Measurements from ENCODE around the gene RPS6KA4.

RPS6KA4 gene

DNA sequence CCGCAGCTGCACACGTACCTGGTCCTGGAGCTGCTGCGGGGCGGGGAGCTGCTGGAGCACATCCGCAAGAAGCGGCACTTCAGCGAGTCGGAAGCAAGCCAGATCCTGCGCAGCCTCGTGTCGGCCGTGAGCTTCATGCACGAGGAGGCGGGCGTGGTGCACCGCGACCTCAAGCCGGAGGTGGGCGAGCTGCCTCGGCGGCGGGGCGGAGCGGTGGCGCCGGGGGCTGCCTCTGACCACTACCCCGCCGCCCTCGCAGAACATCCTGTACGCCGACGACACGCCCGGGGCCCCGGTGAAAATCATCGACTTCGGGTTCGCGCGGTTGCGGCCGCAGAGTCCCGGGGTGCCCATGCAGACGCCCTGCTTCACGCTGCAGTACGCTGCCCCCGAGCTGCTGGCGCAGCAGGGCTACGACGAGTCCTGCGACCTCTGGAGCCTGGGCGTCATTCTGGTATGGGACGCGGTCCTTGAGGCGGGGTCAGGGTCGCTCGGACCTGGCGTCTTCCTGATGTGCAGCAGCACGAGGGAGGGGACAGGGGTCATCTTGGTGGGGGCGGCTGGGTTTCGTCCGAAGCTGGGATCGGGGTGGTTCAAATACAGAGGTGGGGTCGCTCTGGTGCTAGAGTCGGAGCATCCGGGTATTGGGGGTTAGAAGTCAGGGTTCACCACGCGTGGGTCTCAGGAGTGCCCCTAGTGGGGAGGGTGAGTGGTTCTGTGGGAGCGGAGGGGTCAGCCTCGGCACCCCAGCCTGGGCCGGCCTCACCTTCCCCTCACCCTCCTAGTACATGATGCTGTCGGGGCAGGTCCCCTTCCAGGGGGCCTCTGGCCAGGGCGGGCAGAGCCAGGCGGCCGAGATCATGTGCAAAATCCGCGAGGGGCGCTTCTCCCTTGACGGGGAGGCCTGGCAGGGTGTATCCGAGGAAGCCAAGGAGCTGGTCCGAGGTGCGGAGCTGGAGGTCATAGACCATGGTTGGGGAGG, 10.8 kb downstream of the RPS6KA4 start:
- no peak for DNase-seq

DNA sequence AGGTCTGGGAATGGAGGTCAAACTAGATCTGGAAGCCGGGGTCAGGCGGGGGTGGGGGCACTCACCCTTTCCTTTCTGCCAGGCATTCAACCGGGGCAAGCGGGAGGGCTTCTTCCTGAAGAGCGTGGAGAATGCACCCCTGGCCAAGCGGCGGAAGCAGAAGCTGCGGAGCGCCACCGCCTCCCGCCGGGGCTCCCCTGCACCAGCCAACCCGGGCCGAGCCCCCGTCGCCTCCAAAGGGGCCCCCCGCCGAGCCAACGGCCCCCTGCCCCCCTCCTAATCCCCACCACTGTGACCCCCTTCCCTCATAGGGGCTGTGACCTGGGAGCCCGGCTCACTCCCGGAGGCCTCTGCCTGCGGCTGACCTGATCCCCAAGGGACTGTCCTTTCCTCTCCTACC, 12.2 kb downstream of the RPS6KA4 start:
- no peak for DNase-seq

GRCh38 chr11:64372021-64372420, 13.1 kb downstream of the RPS6KA4 start:
- no peak for DNase-seq

GRCh38 chr11:64372802-64373597, 14.0 kb downstream of the RPS6KA4 start:
- DNase-seq: peak; percentile 95 to 98

GRCh38 chr11:64373598-64373974, 14.6 kb downstream of the RPS6KA4 start:
- no peak for DNase-seq

DNA sequence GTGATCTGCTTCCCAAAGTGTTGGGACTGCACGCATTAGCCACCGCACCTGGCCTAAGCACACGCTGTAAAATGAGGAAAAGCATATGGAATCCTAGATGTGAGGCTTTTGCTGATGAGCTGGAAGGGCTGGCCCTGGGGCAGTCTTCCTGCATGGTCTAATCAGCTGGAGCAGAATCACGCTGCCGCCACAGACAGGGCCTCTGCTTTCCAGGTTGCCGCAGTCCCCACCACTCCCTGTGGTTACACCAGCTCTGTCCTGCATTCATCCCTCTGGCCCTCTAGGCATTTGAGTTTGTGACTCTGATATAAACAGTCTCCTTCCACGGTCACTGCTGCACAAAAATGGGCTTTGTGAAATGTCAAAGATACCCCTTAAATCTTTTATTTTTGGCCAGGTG, 17.1 kb downstream of the RPS6KA4 start:
- no peak for DNase-seq

DNA sequence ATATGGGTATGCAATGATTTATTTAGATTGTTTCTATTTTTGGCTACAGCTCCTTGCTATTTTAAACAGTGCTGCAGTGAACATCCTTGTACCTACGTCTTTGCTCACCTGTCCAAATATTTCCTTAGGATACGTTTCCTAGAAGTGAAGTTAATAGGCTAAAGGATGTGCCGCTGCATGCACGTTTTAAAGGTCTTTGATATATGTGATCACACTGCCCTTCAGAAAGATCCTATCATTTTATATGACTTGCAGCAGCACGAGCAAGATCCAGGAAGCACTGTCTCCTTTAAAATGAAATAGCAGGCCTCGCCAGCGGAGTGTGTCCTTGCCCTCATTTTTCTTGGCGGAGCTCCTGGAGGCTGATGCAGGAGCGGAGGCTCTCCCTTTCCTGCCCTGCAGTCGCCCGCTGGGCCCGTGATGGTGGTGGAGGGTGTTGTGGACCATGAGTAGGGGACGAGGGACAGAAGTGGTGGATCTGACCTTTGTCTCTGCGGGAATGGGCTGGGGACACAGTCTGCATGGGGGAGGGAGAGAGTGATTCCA, 19.4 kb downstream of the RPS6KA4 start:
- DNase-seq: peak; percentile 29 to 35

DNA sequence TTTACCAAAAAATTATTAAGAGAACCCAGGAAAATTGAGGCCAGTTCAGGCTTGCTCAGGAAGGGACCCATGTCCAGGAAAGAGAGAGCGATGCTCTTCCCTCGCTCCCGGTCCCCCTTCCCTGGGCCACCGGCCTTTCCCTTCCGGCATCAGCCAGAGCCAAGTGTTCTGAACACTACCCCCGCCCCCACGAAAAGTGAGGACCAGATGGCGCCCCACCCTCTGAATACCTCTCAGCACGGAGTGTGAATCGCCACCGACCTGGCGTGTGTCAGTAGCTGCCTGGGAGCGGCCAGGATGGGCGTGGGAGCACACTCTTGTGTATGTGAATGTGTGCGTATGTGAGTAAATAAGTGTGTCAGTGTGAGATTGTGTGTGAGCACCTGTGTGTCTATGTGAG, 20.2 kb downstream of the RPS6KA4 start:
- DNase-seq: no peak

DNA sequence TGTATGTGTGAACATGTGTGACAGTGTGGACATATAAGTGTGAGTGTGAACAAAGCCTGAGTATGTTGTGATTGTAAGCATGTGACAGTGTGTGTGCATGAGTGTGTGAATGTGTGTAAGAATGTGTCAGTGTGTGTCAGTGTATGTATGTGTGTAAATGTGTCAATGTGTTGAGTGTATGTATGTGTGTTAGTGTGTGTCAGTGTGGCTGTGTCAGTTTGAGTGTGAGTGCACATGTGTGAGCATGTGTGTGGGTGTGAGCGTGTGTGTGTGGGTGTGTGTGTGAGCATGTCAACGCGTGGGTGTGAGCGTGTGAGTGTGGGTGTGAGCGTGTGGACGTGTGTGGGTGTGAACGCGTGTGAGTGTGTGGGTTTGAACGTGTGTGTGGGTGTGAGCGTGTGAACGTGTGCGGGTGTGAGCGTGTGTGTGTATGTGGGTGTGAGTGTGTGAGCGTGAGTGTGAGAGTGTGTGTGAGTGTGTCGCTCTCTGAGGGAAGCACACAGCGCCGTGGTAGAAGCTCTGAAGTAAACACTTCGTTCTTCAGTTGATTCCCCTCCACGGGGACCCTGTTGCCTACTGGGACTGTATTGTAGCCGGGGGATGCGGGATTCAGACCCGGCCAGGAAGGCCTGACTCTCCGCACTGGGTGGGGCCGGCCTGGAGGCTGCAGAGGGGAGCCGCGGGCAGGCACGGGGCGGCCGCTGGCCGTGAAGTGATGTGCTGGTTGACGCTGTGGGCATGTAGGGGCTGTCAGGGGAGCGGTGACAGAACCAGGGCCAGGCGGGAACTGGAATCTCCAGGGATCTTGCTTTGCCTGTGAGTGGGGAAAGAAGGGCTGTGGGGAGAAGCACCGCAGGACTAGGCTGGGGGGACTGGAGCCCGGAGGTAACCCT, 21.1 kb downstream of the RPS6KA4 start:
- DNase-seq: no peak

DNA sequence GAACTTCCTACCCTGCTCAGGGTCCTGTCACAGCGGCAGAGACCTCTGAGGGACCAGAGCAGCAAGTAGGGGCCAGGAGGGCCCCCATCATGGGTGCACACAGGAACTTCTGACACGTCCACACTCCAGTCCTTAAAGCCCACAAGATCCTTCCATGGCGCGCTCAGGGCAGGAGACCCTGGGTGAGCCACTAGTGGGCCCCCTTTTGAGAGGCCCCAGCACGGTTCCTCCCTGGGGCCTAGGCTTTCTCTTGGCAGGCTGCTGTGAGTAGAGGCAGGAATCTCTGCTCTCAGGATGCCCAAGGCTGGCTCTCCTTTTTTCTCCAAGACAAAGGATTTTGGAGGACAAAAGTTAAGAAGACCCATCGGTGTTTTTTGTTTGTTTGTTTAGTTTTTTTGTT, 22.4 kb downstream of the RPS6KA4 start:
- DNase-seq: no peak

DNA sequence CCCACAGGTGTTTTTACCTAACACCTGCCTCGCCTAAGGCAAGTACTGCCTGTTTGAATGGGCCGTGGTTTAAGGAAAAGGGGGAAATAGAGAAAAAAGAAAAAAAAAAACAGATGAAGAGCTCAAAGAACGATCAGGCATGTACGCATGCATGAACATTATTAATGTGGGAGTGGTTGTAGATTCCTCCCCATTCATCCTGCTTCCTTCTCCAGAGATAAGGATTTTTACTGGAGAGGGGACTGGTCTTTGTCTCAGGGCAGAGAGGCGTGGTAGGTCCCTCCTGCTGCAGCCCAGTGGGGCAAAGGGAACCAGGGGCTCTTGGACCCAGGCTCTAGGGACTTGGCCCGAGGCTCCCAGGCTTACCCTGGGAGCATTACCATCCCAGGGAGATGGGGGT, 23.1 kb downstream of the RPS6KA4 start:
- DNase-seq: no peak

- no peak for DNase-seq
Observed at GRCh38 chr11:64382586-64382985, 23.6 kb downstream of the RPS6KA4 start.

- DNase-seq: no peak
Observed at GRCh38 chr11:64383580-64383979, 24.6 kb downstream of the RPS6KA4 start.

GRCh38 chr11:64384028-64384737, 25.2 kb downstream of the RPS6KA4 start:
- DNase-seq: no peak

- DNase-seq: peak in 1 of 2 experiments; percentile 22
Observed at GRCh38 chr11:64384981-64385944, 26.3 kb downstream of the RPS6KA4 start.

DNA sequence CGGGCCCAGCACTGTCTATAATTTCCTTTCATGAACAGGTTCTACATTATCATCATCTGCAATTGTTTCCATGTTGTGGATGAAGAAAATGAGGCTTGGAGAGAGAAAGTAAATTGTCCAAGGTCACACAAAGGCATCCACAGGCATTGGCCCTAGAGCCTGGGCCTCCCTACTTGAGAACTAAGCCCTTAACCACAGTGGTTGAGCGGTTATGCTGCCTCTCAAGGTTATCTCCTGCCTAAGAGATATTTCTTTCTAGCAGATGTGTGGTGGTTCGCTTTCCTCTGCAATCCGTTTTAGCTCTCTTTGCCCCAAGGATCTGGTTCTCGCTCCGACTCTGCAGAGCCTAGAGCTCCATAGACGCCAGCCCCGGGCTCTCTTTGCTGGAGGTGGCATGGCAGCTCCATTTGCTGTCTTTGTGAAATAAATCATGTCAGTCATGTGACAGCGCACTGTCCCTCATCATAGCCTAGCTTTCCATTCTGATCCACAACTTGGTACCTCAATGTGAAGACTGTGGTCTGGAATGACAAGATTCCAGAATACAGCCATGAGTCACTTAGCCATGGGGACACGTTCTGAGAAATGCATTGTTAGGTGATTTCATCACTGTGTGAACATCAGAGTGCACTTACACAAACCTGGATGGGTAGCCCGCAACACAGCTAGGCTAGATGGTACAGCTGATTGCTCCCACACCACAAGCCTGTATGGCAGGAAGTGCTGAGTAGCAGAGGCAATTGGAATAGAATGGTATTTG, 27.2 kb downstream of the RPS6KA4 start:
- no peak for DNase-seq

- DNase-seq: no peak
Observed at GRCh38 chr11:64387916-64388315, 29.0 kb downstream of the RPS6KA4 start.

DNA sequence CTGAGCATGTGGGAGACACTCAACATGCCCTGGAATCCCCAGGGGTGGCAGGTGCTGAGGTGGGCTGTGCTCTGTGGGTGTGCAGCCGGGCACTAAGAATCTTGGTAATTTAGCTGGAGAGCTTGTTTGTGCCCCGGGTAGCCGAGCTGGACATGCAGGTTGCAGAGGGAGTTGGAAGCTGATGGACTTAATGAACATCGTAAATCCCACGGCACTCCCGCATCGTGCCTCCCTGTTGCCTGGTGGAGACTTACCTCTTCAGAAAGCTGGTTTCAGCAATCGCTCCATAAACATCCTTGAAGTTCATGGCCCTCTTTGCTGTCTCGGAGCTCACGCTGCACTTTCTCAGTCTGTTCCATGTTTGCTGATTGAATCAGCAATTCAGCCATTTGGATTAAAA, 29.9 kb downstream of the RPS6KA4 start:
- DNase-seq: no peak

- no peak for DNase-seq
Observed at GRCh38 chr11:64389851-64390250, 30.9 kb downstream of the RPS6KA4 start.

DNA sequence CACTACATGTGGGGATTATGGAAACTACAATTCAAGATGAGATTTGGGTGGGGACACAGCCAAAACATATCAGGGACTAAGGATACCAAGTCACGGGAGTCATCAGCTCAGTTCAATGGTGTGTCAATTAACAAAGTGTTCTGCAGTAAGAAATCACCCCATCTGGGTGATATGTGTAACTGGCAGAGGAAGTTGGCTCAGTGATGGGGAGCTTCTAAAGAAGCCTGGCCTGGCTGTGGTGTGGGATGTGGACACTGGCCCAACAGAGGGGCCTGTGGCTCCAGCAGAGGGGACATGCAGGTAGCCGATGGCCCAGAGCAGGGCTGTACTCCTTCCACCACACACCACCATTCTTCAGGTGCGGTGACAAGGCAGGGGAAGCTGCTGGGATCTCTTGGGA, 31.6 kb downstream of the RPS6KA4 start:
- DNase-seq: no peak

Data from SHP77 (cell line).